Mesendoderm (in vitro differentiated cells): ENCODE measurements around the gene ARHGEF10L.

ENCODE experiments used
- DNase-seq: peaks from one replicate; pipeline ENCODE4 v3.0.0; 2013
- H2AK5ac ChIP-seq: 2 replicates; pipeline ENCODE4 v1.6.1; 2013; ENCODE audit warnings: low read length, inconsistent platforms
- H2BK120ac ChIP-seq: 2 replicates; pipeline ENCODE4 v1.6.1; 2013; ENCODE audit warnings: low read depth, mild to moderate bottlenecking, low read length, moderate library complexity, mixed read lengths
- H2BK15ac ChIP-seq: replicated peaks from 2 replicates; pipeline ENCODE4 v1.6.1; 2013; ENCODE audit warnings: low read depth, mild to moderate bottlenecking, moderate library complexity
- H2BK5ac ChIP-seq: 2 replicates; pipeline ENCODE4 v1.6.1; 2013; ENCODE audit warnings: low read length, inconsistent platforms
- H3K18ac ChIP-seq: 2 replicates; pipeline ENCODE4 v1.6.1; 2013; ENCODE audit warnings: mild to moderate bottlenecking, low read length, mixed read lengths
- H3K23ac ChIP-seq: one replicate; pipeline ENCODE4 v1.6.1; 2013; ENCODE audit warnings: low read length
- H3K27ac ChIP-seq: 2 replicates; pipeline ENCODE4 v1.5.1; 2013; ENCODE audit warnings: low read depth, mild to moderate bottlenecking, inconsistent platforms, low read length, moderate library complexity
- H3K27me3 ChIP-seq: 2 replicates; pipeline ENCODE4 v1.6.1; 2013; ENCODE audit warnings: low read length, control low read depth, mild to moderate bottlenecking, inconsistent platforms; ENCODE audit not compliant: insufficient read depth, poor library complexity
- H3K36me3 ChIP-seq: 2 replicates; pipeline ENCODE4 v1.6.1; 2013; ENCODE audit warnings: low read length, inconsistent platforms; ENCODE audit not compliant: control insufficient read depth, insufficient read depth
- H3K4ac ChIP-seq: one replicate; pipeline ENCODE4 v1.6.1; 2013; ENCODE audit warnings: low read depth, mild to moderate bottlenecking, low read length, moderate library complexity
- H3K4me1 ChIP-seq: 2 replicates; pipeline ENCODE4 v1.6.1; 2013; ENCODE audit warnings: low read depth, low read length, inconsistent platforms; ENCODE audit not compliant: control insufficient read depth
- H3K4me2 ChIP-seq: 2 replicates; pipeline ENCODE4 v1.6.1; 2013; ENCODE audit warnings: low read length
- H3K4me3 ChIP-seq: 2 replicates; pipeline ENCODE4 v1.5.1; 2013; ENCODE audit warnings: mild to moderate bottlenecking, low read length
- H3K56ac ChIP-seq: one replicate; pipeline ENCODE4 v1.6.1; 2013; ENCODE audit warnings: low read length
- H3K79me1 ChIP-seq: 2 replicates; pipeline ENCODE4 v1.6.1; 2013; ENCODE audit warnings: low read length, inconsistent platforms
- H3K79me2 ChIP-seq: 2 replicates; pipeline ENCODE4 v1.6.1; 2013; ENCODE audit warnings: mild to moderate bottlenecking, low read length; ENCODE audit not compliant: control insufficient read depth, insufficient read depth
- H3K9ac ChIP-seq: 2 replicates; pipeline ENCODE4 v1.6.1; 2013; ENCODE audit warnings: low read length, inconsistent platforms
- H4K5ac ChIP-seq: one replicate; pipeline ENCODE4 v1.6.1; 2013; ENCODE audit warnings: low read length
- H4K8ac ChIP-seq: one replicate; pipeline ENCODE4 v1.6.1; 2013; ENCODE audit warnings: low read depth, mild to moderate bottlenecking, control low read depth, low read length, moderate library complexity
- WGBS: extraction: QIAGEN DNeasy Blood & Tissue Kit; methylation state at CpG from one replicate; pipeline ENCODE4 v1.1.7; 2013; ENCODE audit warnings: low lambda C conversion rate, missing lambda C conversion rate; ENCODE audit not compliant: insufficient coverage; ENCODE audit errors: extremely low coverage; 5-methylcytosine and 5-hydroxymethylcytosine counted together

Gene ARHGEF10L

DNA sequence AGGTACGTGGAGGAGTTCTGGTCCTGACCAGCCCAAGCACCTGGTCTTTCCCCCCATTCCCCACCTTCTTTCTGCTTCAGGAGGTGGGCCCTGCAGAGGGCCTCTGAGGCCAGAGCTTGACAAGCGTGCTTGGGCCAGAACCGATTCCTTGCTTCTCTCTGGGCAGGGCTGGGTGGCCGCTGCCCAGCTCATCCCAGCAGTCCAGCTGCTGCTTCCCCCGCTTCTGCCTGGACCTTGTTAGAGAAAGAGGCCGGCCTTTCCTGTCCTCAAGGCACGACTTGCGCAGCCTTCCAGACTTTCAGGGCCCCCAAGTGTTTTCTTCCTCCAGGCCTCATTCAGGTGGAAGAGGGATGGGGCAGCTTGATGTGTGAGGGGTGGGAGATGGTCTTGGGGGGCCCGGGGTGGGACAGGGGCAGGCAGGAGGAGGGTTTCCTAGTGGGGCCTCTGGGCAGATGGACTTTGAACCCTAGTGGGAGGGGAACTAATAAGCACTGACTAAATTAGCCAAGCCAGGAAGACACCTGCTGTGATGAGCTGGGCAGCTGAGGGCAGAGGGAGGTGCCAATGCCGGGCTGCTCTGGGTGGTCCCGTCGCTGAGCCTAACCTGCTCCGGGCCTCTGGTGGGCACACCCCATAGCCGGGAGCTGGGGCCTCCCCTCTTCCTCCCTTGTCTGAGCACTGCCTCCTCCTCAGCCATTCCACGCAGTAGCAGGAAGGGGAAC, 36.5 kb downstream of the ARHGEF10L start:
- no peaks in the 10 kb centered on the region for H3K36me3 ChIP-seq
- H4K8ac ChIP-seq, result no peak overlapping the region
- no peaks in the 10 kb centered on the region for H3K27me3 ChIP-seq
- no peak overlapping the region for H3K4me2 ChIP-seq
- H2BK5ac ChIP-seq, result no peak overlapping the region
- no peak overlapping the region for H2BK15ac ChIP-seq
- H2AK5ac ChIP-seq, result no peak overlapping the region
- no peak overlapping the region for H3K4ac ChIP-seq
- H3K56ac ChIP-seq, result no peak overlapping the region
- H3K4me1 ChIP-seq, result peaks cover 6% of the 10 kb centered on the region
- no peak overlapping the region for H3K9ac ChIP-seq
- no peak overlapping the region for H2BK120ac ChIP-seq
- no peak overlapping the region for H3K4me3 ChIP-seq
- no peak for DNase-seq
- H3K79me2 ChIP-seq, result peaks cover 8% of the 10 kb centered on the region
- peaks cover 13% of the 10 kb centered on the region for H3K79me1 ChIP-seq
- no peak overlapping the region for H3K27ac ChIP-seq
- no peak overlapping the region for H3K23ac ChIP-seq
- H4K5ac ChIP-seq, result no peak overlapping the region
- WGBS, result no CpG with 5 or more reads among the region's 15 CpGs
- H3K18ac ChIP-seq, result no peak overlapping the region

DNA sequence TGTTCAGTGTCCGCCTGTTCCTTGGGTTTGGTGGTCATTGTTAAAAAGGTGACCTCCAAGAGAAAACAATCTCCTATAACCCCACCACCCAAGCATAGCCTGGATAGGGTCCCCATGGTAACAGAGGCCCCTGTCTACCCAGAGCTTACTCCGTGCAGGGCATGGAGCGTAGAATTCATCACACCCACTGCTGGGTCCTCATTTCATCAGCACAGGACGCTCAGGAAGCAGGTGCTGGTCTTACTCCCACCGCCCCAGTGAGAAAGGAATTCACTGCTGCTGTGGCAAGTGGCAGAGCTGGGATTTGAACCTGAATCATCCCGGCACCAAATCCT, 37.0 kb downstream of the ARHGEF10L start:
- no CpG with 5 or more reads among the region's 6 CpGs for WGBS
- Histone ChIP-seq H3K23ac (no peak overlapping the region), H3K27me3 (no peaks in the 10 kb centered on the region), H3K79me2 (peaks cover 8% of the 10 kb centered on the region), H3K18ac (no peak overlapping the region), H2AK5ac (no peak overlapping the region), H3K4me3 (no peak overlapping the region), H3K9ac (no peak overlapping the region), H2BK120ac (no peak overlapping the region), H3K4ac (no peak overlapping the region), H2BK5ac (no peak overlapping the region), H4K8ac (no peak overlapping the region), H3K36me3 (no peaks in the 10 kb centered on the region), H2BK15ac (no peak overlapping the region), H3K56ac (no peak overlapping the region), H3K27ac (no peak overlapping the region), H3K4me2 (no peak overlapping the region), H3K79me1 (peaks cover 10% of the 10 kb centered on the region), H3K4me1 (peaks cover 7% of the 10 kb centered on the region), H4K5ac (no peak overlapping the region)
- no peak for DNase-seq

DNA sequence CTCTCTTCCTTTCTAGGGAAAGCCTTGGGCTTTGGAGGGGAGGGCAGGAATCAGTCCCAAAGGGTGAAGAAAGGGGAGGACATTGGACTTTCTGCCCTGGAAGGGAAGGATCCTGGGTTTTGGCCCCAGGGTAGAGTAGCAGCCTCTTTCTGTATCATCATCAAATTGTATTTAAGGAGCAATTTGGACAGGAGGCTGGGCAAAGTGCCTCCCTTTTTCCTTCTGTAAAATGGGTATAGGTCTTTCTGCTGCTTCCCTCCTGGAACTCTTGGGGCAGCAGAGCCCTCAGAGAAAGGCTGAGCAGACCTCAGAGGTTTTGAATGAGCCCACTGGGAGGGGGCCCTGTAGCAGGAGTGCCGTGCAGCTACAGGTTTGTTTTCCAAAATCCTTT, 38.4 kb downstream of the ARHGEF10L start:
- no CpG with 5 or more reads among the region's 1 CpG for WGBS
- Histone ChIP-seq H3K4me3 (no peak overlapping the region), H4K5ac (no peak overlapping the region), H2AK5ac (no peak overlapping the region), H3K79me2 (peaks cover 8% of the 10 kb centered on the region), H3K4me1 (peaks cover 8% of the 10 kb centered on the region), H3K56ac (no peak overlapping the region), H3K4ac (no peak overlapping the region), H4K8ac (no peak overlapping the region), H3K36me3 (no peaks in the 10 kb centered on the region), H2BK120ac (no peak overlapping the region), H3K27me3 (no peaks in the 10 kb centered on the region), H3K79me1 (peaks cover 10% of the 10 kb centered on the region), H3K18ac (no peak overlapping the region), H3K27ac (no peak overlapping the region), H2BK5ac (no peak overlapping the region), H2BK15ac (no peak overlapping the region), H3K9ac (no peak overlapping the region), H3K23ac (no peak overlapping the region), H3K4me2 (no peak overlapping the region)
- DNase-seq, result no peak

DNA sequence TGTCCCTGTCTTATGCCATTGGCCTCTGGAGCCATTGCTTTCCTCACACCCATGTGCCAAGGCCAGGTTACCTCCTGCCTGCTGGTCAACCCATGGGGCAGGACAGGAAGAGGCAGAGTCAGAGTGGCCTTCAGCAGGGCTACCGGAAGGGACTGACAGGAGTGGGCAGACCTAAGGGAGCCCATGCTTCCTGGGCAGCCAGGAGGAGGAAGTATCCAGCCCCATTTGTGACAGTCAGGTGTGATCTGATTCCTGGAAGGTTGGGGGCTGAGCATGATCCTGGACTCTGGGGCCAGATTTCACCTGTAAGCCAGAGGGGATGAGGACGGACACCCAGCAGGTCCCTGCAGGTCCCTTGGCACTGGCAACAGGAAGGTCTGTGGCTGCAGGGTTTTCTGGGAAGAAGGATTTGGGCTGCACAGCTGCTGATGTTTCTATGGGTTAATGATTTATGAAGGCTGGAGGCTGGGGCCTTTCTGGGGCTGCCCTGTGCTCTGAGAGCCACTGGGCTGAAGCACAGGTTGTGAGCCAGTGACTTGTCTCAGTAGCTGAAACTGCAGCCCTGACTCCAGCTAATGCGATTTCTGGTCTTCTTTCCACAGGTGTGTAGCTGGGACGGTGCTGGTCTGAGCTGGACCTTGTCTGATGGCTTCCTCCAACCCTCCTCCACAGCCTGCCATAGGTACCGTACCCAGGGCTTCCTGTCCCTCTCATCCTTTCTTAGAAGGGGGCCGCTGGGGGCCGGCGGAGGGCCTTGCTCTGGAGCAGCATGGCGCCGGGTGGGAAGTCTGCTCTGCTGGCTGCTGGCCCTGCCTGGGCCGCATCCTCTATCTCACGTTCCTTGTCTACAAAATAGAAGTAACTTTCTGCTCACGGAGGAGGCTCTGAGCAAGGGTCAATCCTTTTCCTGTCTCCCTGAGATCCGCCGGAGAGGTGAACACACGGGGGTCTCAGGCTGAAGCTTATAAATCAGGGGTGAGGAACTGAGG, 40.7 kb downstream of the ARHGEF10L start:
- H3K79me1 ChIP-seq, result peaks cover 6% of the 10 kb centered on the region
- no peak overlapping the region for H3K23ac ChIP-seq
- no peak overlapping the region for H2BK15ac ChIP-seq
- no peak overlapping the region for H3K4me2 ChIP-seq
- no peak overlapping the region for H2BK120ac ChIP-seq
- peak overlapping the region; percentile 1 for H3K9ac ChIP-seq
- H3K4ac ChIP-seq, result no peak overlapping the region
- no peak overlapping the region for H2BK5ac ChIP-seq
- no peak overlapping the region for H3K18ac ChIP-seq
- no peak overlapping the region for H3K27ac ChIP-seq
- no peak for DNase-seq
- H3K4me3 ChIP-seq, result no peak overlapping the region
- no peak overlapping the region for H4K5ac ChIP-seq
- no peak overlapping the region for H2AK5ac ChIP-seq
- no peak overlapping the region for H4K8ac ChIP-seq
- no CpG with 5 or more reads among the region's 16 CpGs for WGBS
- H3K4me1 ChIP-seq, result peaks cover 8% of the 10 kb centered on the region
- no peaks in the 10 kb centered on the region for H3K36me3 ChIP-seq
- H3K56ac ChIP-seq, result peak overlapping the region; percentile 0
- no peaks in the 10 kb centered on the region for H3K27me3 ChIP-seq
- H3K79me2 ChIP-seq, result peaks cover 5% of the 10 kb centered on the region

- H2AK5ac ChIP-seq, result no peak overlapping the region
- no peak overlapping the region for H2BK120ac ChIP-seq
- no peak overlapping the region for H3K4ac ChIP-seq
- H3K79me1 ChIP-seq, result peaks cover 6% of the 10 kb centered on the region
- H4K5ac ChIP-seq, result no peak overlapping the region
- no peak overlapping the region for H3K4me3 ChIP-seq
- no peak overlapping the region for H4K8ac ChIP-seq
- H3K4me1 ChIP-seq, result peaks cover 14% of the 10 kb centered on the region
- no CpG with 5 or more reads among the region's 10 CpGs for WGBS
- DNase-seq, result no peak
- H3K9ac ChIP-seq, result no peak overlapping the region
- no peaks in the 10 kb centered on the region for H3K36me3 ChIP-seq
- no peak overlapping the region for H3K56ac ChIP-seq
- no peak overlapping the region for H2BK15ac ChIP-seq
- no peak overlapping the region for H3K27ac ChIP-seq
- H2BK5ac ChIP-seq, result no peak overlapping the region
- H3K4me2 ChIP-seq, result no peak overlapping the region
- H3K79me2 ChIP-seq, result peaks cover 2% of the 10 kb centered on the region
- no peak overlapping the region for H3K18ac ChIP-seq
- H3K23ac ChIP-seq, result no peak overlapping the region
- no peaks in the 10 kb centered on the region for H3K27me3 ChIP-seq
Observed at GRCh38 chr1:17581389-17582123, 42.1 kb downstream of the ARHGEF10L start.
